Endothelial cell of umbilical vein (primary cell): ENCODE data around the gene TAF10.

ENCODE experiments used
- CTCF ChIP-seq, 2 donors: IDR thresholded peaks; 1 replicate in 1 of 2; 2 replicates in 1 of 2; pipeline ENCODE4 v1.5.1; 2011; ENCODE audit warnings: low read length in 2 of 2, mild to moderate bottlenecking in 2 of 2, moderate library complexity in 2 of 2, control low read depth in 1 of 2, inconsistent platforms in 1 of 2, low read depth in 1 of 2; ENCODE audit not compliant: insufficient read depth in 1 of 2; ENCODE audit errors: extremely low read depth in 1 of 2
- EZH2 ChIP-seq: IDR thresholded peaks from 2 replicates; pipeline ENCODE4 v1.6.1; 2012; ENCODE audit warnings: borderline replicate concordance, low read depth, mild to moderate bottlenecking, moderate library complexity, low read length, inconsistent platforms; ENCODE audit not compliant: severe bottlenecking
- FOS ChIP-seq: IDR thresholded peaks from 2 replicates; pipeline ENCODE4 v1.6.1; 2011; ENCODE audit warnings: mild to moderate bottlenecking, low read length, moderate library complexity, borderline replicate concordance; ENCODE audit not compliant: insufficient read depth
- MYC ChIP-seq: IDR thresholded peaks from one replicate; pipeline ENCODE4 v1.6.1; 2011; ENCODE audit warnings: mild to moderate bottlenecking, low read depth, low read length
- POLR2AphosphoS5 ChIP-seq: IDR thresholded peaks from 2 replicates; pipeline ENCODE4 v1.6.1; 2012; ENCODE audit warnings: low read depth, mild to moderate bottlenecking, control low read depth, low read length, moderate library complexity; ENCODE audit not compliant: insufficient read depth

- TF ChIP-seq CTCF (IDR thresholded peaks at IDR 0.05; ENCODE audit: extremely low read depth in 1 of 2, insufficient read depth in 1 of 2, low read depth in 1 of 2, low read length in 2 of 2) (no peak), MYC (no peak), EZH2 (no peak), FOS (no peak), POLR2AphosphoS5 (no peak)
Measured at GRCh38 chr11:6650104-6650503, 38.1 kb upstream of the TAF10 start.
